Endodermal cell (in vitro differentiated cells): ENCODE data around the gene PCDHGA11. TPM values are rescaled to one million over a fixed set of nuclear protein-coding genes. Genes with fewer than 3 reads are reported as not detected.
"Not testable (repeated sequence)": the region's sequence is repeated elsewhere in the genome, so short reads cannot be mapped to it uniquely, and the experiment has no call there.

Source experiments
- DNase-seq: peaks from one replicate; pipeline ENCODE4 v3.0.0-alpha.2; 2017
- H3K27ac ChIP-seq: 2 replicates; pipeline ENCODE4 v1.5.1; 2013; ENCODE audit warnings: mild to moderate bottlenecking, low read depth, low read length, moderate library complexity
- H3K27me3 ChIP-seq: 2 replicates; pipeline ENCODE4 v1.6.1; 2013; ENCODE audit warnings: mild to moderate bottlenecking, low read length, moderate library complexity; ENCODE audit not compliant: insufficient read depth, control insufficient read depth, poor library complexity, severe bottlenecking
- H3K36me3 ChIP-seq: 2 replicates; pipeline ENCODE4 v1.7.0; 2013; ENCODE audit warnings: mild to moderate bottlenecking, low read length, moderate library complexity; ENCODE audit not compliant: control insufficient read depth, insufficient read depth
- H3K4me1 ChIP-seq: one replicate; pipeline ENCODE4 v1.7.0; 2013; ENCODE audit warnings: low read length; ENCODE audit not compliant: control insufficient read depth, insufficient read depth
- H3K4me3 ChIP-seq: 2 replicates; pipeline ENCODE4 v1.5.1; 2013; ENCODE audit warnings: mild to moderate bottlenecking, low read length, moderate library complexity
- H3K9ac ChIP-seq: 2 replicates; pipeline ENCODE4 v1.6.1; 2013; ENCODE audit warnings: mild to moderate bottlenecking, low read length, moderate library complexity; ENCODE audit not compliant: poor library complexity, severe bottlenecking; ENCODE audit errors: extremely low read depth
- H3K9me3 ChIP-seq: 2 replicates; pipeline ENCODE4 v1.6.1; 2013; ENCODE audit warnings: mild to moderate bottlenecking, low read length, moderate library complexity; ENCODE audit not compliant: control insufficient read depth
- H3K27ac Mint-ChIP-seq: 2 replicates; pipeline ENCODE4 v1.8.0; 2020; ENCODE audit warnings: mixed read lengths
- H3K27me3 Mint-ChIP-seq: 2 replicates; pipeline ENCODE4 v1.8.0; 2021; ENCODE audit warnings: mild to moderate bottlenecking, mixed read lengths; ENCODE audit not compliant: insufficient read depth
- H3K36me3 Mint-ChIP-seq: 2 replicates; pipeline ENCODE4 v1.8.0; 2020; ENCODE audit warnings: low read depth, mixed read lengths
- H3K4me1 Mint-ChIP-seq: 2 replicates; pipeline ENCODE4 v1.8.0; 2020; ENCODE audit warnings: mixed read lengths
- H3K4me3 Mint-ChIP-seq: 2 replicates; pipeline ENCODE4 v1.8.0; 2020; ENCODE audit warnings: mild to moderate bottlenecking, moderate library complexity, mixed read lengths
- H3K9me3 Mint-ChIP-seq: 2 replicates; pipeline ENCODE4 v1.8.0; 2020; ENCODE audit warnings: mild to moderate bottlenecking, mixed read lengths
- WGBS, 2 experiments: methylation state at CpG; one replicate each; pipeline versions ENCODE4 v1.1.5 to v1.1.7; 2013; ENCODE audit warnings: missing lambda C conversion rate in 2 of 2, mixed read lengths in 1 of 2; ENCODE audit not compliant: insufficient coverage in 1 of 2, insufficient read length in 1 of 2; 5-methylcytosine and 5-hydroxymethylcytosine counted together
- total RNA-seq, 2 donors: library from RNA; stranded (reverse); fragmentation: NEBNext Ultra II Directional in 1 of 2; extraction: Animal tissue kit (Norgen Biotek cat#: 25700) in 1 of 2; gene quantifications; 2 replicates in 1 of 2; 3 replicates in 1 of 2; pipeline ENCODE4 v1.2.1, GENCODE V29; 2021
- TF ChIP-seq, protein P1 (sequence below): fragments of 200-600 bp; sonication (generic); conservative IDR thresholded peaks from 2 replicates; pipeline ENCODE4 v1.5.0; 2021; ENCODE audit warnings: antibody characterized with exemption, mild to moderate bottlenecking

PCDHGA11 gene
- total RNA-seq, 2 donors from 2014 or later: 8.5 to 10.6 TPM

DNA sequence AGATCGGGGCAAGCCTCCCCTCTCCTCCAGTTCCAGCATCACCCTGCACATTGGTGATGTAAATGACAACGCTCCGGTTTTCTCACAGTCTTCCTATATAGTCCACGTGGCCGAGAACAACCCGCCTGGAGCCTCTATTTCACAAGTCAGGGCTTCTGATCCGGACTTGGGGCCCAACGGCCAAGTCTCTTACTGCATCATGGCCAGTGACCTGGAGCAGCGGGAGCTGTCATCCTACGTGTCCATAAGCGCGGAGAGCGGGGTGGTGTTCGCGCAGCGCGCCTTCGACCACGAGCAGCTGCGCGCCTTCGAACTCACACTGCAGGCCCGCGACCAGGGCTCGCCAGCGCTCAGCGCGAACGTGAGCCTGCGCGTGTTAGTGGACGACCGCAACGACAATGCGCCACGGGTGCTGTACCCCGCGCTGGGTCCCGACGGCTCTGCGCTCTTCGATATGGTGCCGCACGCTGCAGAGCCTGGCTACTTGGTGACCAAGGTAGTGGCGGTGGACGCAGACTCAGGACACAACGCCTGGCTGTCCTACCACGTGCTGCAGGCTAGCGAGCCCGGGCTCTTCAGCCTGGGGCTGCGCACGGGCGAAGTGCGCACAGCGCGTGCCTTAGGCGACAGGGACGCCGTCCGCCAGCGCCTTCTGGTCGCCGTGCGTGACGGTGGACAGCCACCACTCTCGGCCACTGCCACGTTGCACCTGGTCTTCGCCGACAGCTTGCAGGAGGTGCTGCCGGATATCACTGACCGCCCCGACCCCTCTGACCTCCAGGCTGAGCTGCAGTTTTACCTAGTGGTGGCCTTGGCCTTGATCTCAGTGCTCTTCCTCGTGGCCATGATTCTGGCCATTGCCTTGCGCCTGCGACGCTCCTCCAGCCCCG is 31.5 kb upstream of the PCDHGA11 start:
- Histone ChIP-seq H3K27me3 (no peaks in the 10 kb centered on the region), H3K27ac (no peak overlapping the region), H3K36me3 (no peaks in the 10 kb centered on the region), H3K9me3 (peaks cover 64% of the 10 kb centered on the region), H3K9ac (no peak overlapping the region), H3K4me1 (no peaks in the 10 kb centered on the region), H3K4me3 (no peak overlapping the region)
- TF ChIP-seq, protein P1, sequence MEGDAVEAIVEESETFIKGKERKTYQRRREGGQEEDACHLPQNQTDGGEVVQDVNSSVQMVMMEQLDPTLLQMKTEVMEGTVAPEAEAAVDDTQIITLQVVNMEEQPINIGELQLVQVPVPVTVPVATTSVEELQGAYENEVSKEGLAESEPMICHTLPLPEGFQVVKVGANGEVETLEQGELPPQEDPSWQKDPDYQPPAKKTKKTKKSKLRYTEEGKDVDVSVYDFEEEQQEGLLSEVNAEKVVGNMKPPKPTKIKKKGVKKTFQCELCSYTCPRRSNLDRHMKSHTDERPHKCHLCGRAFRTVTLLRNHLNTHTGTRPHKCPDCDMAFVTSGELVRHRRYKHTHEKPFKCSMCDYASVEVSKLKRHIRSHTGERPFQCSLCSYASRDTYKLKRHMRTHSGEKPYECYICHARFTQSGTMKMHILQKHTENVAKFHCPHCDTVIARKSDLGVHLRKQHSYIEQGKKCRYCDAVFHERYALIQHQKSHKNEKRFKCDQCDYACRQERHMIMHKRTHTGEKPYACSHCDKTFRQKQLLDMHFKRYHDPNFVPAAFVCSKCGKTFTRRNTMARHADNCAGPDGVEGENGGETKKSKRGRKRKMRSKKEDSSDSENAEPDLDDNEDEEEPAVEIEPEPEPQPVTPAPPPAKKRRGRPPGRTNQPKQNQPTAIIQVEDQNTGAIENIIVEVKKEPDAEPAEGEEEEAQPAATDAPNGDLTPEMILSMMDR: no peak
- 94 to 96% methylated on average over 74 to 77 of the region's 77 CpGs for WGBS, 2 experiments
- H3K4me1 Mint-ChIP-seq: no peaks in the 10 kb centered on the region
- H3K27ac Mint-ChIP-seq: no peak overlapping the region
- peaks cover 76% of the 10 kb centered on the region for H3K9me3 Mint-ChIP-seq
- H3K4me3 Mint-ChIP-seq: no peak overlapping the region
- peaks cover 53% of the 10 kb centered on the region for H3K36me3 Mint-ChIP-seq
- no peak for DNase-seq
- peaks cover 11% of the 10 kb centered on the region for H3K27me3 Mint-ChIP-seq

DNA sequence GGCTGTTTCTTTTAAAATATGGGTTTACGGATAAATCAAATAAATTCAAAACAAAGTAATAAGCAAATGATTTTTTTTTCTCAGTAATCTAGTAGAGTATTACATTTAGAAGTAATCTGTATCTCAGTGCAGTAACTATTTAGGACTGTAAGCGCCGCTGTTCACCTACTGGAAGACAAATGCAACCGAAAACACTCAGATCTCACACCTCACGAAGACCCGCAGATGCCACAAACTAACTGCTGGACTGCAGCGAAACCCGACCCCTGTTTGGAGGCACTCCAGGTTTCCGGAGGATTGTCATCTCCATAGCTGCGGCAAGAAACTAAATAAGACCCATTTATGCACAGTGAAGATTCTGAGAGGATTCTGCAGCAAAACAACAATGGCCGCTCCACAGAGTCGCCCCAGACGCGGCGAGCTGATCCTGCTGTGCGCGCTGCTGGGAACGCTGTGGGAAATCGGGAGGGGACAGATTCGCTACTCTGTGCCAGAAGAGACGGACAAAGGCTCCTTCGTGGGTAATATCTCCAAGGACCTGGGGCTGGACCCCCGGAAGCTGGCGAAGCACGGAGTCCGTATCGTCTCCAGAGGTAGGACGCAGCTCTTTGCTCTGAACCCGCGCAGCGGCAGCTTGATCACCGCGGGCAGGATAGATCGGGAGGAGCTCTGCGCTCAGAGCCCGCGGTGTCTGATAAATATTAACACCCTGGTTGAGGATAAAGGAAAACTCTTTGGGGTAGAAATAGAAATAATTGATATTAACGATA is 28.2 kb upstream of the PCDHGA11 start, which contains the start of gene PCDHGA8:
Gene PCDHGA8 (plus strand): TSS at position 205 of the 770 bp plus-strand sequence. CDS start 181 bp downstream, at position 386.
- Histone ChIP-seq H3K36me3 (no peaks in the 10 kb centered on the region), H3K4me3 (peak within 1 kb of the TSS; percentile 20), H3K9ac (no peak within 1 kb of the TSS), H3K4me1 (no peaks in the 10 kb centered on the region), H3K27me3 (no peaks in the 10 kb centered on the region), H3K9me3 (peaks cover 68% of the 10 kb centered on the region), H3K27ac (no peak within 1 kb of the TSS)
- Mint-ChIP-seq H3K27me3 (peaks cover 11% of the 10 kb centered on the region), H3K9me3 (peaks cover 89% of the 10 kb centered on the region), H3K4me3 (no peak within 1 kb of the TSS), H3K27ac (no peak within 1 kb of the TSS), H3K4me1 (no peaks in the 10 kb centered on the region), H3K36me3 (peaks cover 65% of the 10 kb centered on the region)
- 95 to 98% methylated on average over 28 to 38 of the region's 38 CpGs for WGBS, 2 experiments
- no peak for DNase-seq
- TF ChIP-seq, protein P1: no peak

DNA sequence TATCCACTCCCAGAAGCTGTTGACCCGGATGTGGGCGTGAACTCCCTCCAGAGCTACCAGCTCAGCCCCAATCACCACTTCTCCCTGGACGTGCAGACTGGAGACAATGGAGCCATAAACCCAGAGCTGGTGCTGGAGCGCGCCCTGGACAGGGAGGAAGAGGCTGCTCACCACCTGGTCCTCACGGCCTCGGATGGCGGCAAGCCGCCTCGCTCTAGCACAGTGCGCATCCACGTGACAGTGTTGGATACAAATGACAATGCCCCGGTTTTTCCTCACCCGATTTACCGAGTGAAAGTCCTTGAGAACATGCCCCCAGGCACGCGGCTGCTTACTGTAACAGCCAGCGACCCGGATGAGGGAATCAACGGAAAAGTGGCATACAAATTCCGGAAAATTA is 27.6 kb upstream of the PCDHGA11 start:
- 94 to 97% methylated on average over 19 to 21 of the region's 21 CpGs for WGBS, 2 experiments
- Mint-ChIP-seq H3K27me3 (peaks cover 9% of the 10 kb centered on the region), H3K4me1 (no peaks in the 10 kb centered on the region), H3K4me3 (no peak overlapping the region), H3K9me3 (peaks cover 89% of the 10 kb centered on the region), H3K27ac (no peak overlapping the region), H3K36me3 (peaks cover 63% of the 10 kb centered on the region)
- TF ChIP-seq, protein P1: no peak
- Histone ChIP-seq H3K9me3 (peaks cover 66% of the 10 kb centered on the region), H3K4me3 (no peak overlapping the region), H3K27me3 (no peaks in the 10 kb centered on the region), H3K9ac (no peak overlapping the region), H3K4me1 (no peaks in the 10 kb centered on the region), H3K36me3 (no peaks in the 10 kb centered on the region), H3K27ac (no peak overlapping the region)
- no peak for DNase-seq

DNA sequence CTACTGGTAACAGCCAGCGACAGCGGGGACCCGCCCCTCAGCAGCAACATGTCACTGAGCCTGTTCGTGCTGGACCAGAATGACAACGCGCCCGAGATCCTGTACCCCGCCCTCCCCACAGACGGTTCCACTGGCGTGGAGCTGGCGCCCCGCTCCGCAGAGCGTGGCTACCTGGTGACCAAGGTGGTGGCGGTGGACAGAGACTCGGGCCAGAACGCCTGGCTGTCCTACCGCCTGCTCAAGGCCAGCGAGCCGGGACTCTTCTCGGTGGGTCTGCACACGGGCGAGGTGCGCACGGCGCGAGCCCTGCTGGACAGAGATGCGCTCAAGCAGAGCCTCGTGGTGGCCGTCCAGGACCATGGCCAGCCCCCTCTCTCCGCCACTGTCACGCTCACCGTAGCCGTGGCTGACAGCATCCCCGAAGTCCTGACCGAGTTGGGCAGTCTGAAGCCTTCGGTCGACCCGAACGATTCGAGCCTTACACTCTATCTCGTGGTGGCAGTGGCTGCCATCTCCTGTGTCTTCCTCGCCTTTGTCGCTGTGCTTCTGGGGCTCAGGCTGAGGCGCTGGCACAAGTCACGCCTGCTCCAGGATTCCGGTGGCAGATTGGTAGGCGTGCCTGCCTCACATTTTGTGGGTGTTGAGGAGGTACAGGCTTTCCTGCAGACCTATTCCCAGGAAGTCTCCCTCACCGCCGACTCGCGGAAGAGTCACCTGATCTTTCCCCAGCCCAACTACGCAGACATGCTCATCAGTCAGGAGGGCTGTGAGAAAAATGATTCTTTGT is 26.3 kb upstream of the PCDHGA11 start:
- H3K27me3 Mint-ChIP-seq, DNase-seq, H3K36me3 ChIP-seq, H3K27ac ChIP-seq, H3K27me3 ChIP-seq, H3K4me3 ChIP-seq, H3K9ac ChIP-seq, H3K4me3 Mint-ChIP-seq, H3K27ac Mint-ChIP-seq, H3K4me1 Mint-ChIP-seq, H3K4me1 ChIP-seq: not testable (repeated sequence)
- H3K9me3 ChIP-seq: peaks cover 71% of the 10 kb centered on the region
- peaks cover 89% of the 10 kb centered on the region for H3K9me3 Mint-ChIP-seq
- WGBS, 2 experiments: 92 to 98% methylated on average over 24 to 41 of the region's 53 CpGs
- H3K36me3 Mint-ChIP-seq: peaks cover 60% of the 10 kb centered on the region
